Liver (tissue), 9 donors: ENCODE results near the gene UNG. TPM values are rescaled to one million over a fixed set of nuclear protein-coding genes. Genes with fewer than 3 reads are reported as not detected.

Source experiments
- DNase-seq: peaks from one replicate; pipeline ENCODE4 v3.0.0-alpha.2; 2017; ENCODE audit warnings: low spot score
- H3K27ac ChIP-seq, 2 donors: one replicate each; pipeline ENCODE4 v1.7.0; 2013; ENCODE audit warnings: inconsistent platforms in 2 of 2, low read length in 2 of 2, control low read depth in 1 of 2, low read depth in 1 of 2, mild to moderate bottlenecking in 1 of 2
- H3K27me3 ChIP-seq, 4 donors: one replicate each; pipeline versions ENCODE4 v1.6.1 to v1.7.0; 2013; ENCODE audit warnings: low read length in 3 of 4, inconsistent platforms in 1 of 4, mild to moderate bottlenecking in 1 of 4, moderate library complexity in 1 of 4; ENCODE audit not compliant: control insufficient read depth in 4 of 4, insufficient read depth in 4 of 4
- H3K36me3 ChIP-seq, 4 donors: one replicate each; pipeline versions ENCODE4 v1.6.1 to v1.7.0; 2013; ENCODE audit warnings: low read length in 3 of 4, mild to moderate bottlenecking in 3 of 4, low read depth in 1 of 4, moderate library complexity in 1 of 4; ENCODE audit not compliant: control insufficient read depth in 4 of 4, insufficient read depth in 3 of 4
- H3K4me1 ChIP-seq, 4 donors: one replicate each; pipeline versions ENCODE4 v1.6.1 to v1.7.0; 2013; ENCODE audit warnings: low read length in 3 of 4, mild to moderate bottlenecking in 3 of 4, moderate library complexity in 1 of 4; ENCODE audit not compliant: control insufficient read depth in 4 of 4, insufficient read depth in 4 of 4
- H3K4me3 ChIP-seq, 3 donors: one replicate each; pipeline versions ENCODE4 v1.6.1 to v1.7.0; 2013; ENCODE audit warnings: low read length in 3 of 3, control low read depth in 1 of 3, low read depth in 1 of 3, mild to moderate bottlenecking in 1 of 3
- H3K9ac ChIP-seq, 2 donors: one replicate each; pipeline ENCODE4 v1.7.0; 2013; ENCODE audit warnings: low read length in 2 of 2, mild to moderate bottlenecking in 2 of 2, moderate library complexity in 2 of 2, control low read depth in 1 of 2, low read depth in 1 of 2
- H3K9me3 ChIP-seq, 4 donors: one replicate each; pipeline versions ENCODE4 v1.6.1 to v1.7.0; 2013; ENCODE audit warnings: low read length in 3 of 4; ENCODE audit not compliant: control insufficient read depth in 4 of 4
- ATF3 ChIP-seq: IDR thresholded peaks from 2 replicates; pipeline ENCODE4 v1.6.1; 2016; ENCODE audit warnings: antibody characterized with exemption
- EGR1 ChIP-seq, 2 donors: IDR thresholded peaks; 2 replicates each; pipeline ENCODE4 v1.6.1; 2016 to 2018; ENCODE audit warnings: antibody characterized with exemption in 2 of 2, low read depth in 2 of 2
- FOXA1 ChIP-seq: IDR thresholded peaks from 2 replicates; pipeline ENCODE4 v1.6.1; 2016; ENCODE audit warnings: antibody characterized with exemption
- FOXA2 ChIP-seq: IDR thresholded peaks from 2 replicates; pipeline ENCODE4 v1.6.1; 2016; ENCODE audit warnings: antibody characterized with exemption
- GABPA ChIP-seq, 2 donors: IDR thresholded peaks in 1 of 2; conservative IDR thresholded peaks in 1 of 2; 2 replicates each; pipeline ENCODE4 v1.6.1; 2016; ENCODE audit warnings: antibody characterized with exemption in 2 of 2, mild to moderate bottlenecking in 1 of 2, moderate library complexity in 1 of 2
- HNF4A ChIP-seq, 2 donors: conservative IDR thresholded peaks; 2 replicates each; pipeline ENCODE4 v1.6.1; 2016; ENCODE audit warnings: antibody characterized with exemption in 2 of 2, mild to moderate bottlenecking in 2 of 2
- HNF4G ChIP-seq: IDR thresholded peaks from 2 replicates; pipeline ENCODE4 v1.6.1; 2016; ENCODE audit warnings: antibody characterized with exemption
- NR2F2 ChIP-seq: IDR thresholded peaks from 2 replicates; pipeline ENCODE4 v1.6.1; 2016; ENCODE audit warnings: antibody characterized with exemption
- RXRA ChIP-seq, 2 donors: IDR thresholded peaks; 2 replicates each; pipeline ENCODE4 v1.6.1; 2017 to 2018; ENCODE audit warnings: antibody characterized with exemption in 2 of 2, mild to moderate bottlenecking in 1 of 2
- SP1 ChIP-seq: IDR thresholded peaks from 2 replicates; pipeline ENCODE4 v1.6.1; 2018; ENCODE audit warnings: antibody characterized with exemption, mild to moderate bottlenecking
- YY1 ChIP-seq: IDR thresholded peaks from 2 replicates; pipeline ENCODE4 v1.6.1; 2016; ENCODE audit warnings: antibody characterized with exemption, mild to moderate bottlenecking
- WGBS: extraction: QIAGEN DNeasy Blood & Tissue Kit; methylation state at CpG from one replicate; pipeline ENCODE4 v1.1.7; 2013; 5-methylcytosine and 5-hydroxymethylcytosine counted together
- polyA plus RNA-seq, 2 donors: library from polyadenylated mRNA; stranded (reverse) in 1 of 2; unstranded in 1 of 2; fragments of 200-250 nt in 1 of 2; fragments of >200 nt in 1 of 2; fragmentation: Nextera tagmentation in 1 of 2; extraction: Ambion mirVana in 1 of 2; gene quantifications; one replicate each; pipeline versions ENCODE4 v1.2.1 to v1.2.3, GENCODE V29; 2013 to 2015
- total RNA-seq, 2 donors: library from RNA; depleted of rRNA; stranded (reverse); fragments of >200 nt; gene quantifications; one replicate each; pipeline ENCODE4 v1.2.3, GENCODE V29; 2014
- TF ChIP-seq, protein P1 (sequence below): IDR thresholded peaks from 2 replicates; pipeline ENCODE4 v1.6.1; 2016; ENCODE audit warnings: antibody characterized with exemption, mild to moderate bottlenecking
- donor health status: healthy.
- donor health status: healthy.
- donor health status: healthy.
- donor health status: healthy.
- donor health status: healthy.

Gene UNG
- total and polyA plus RNA-seq, 4 donors: 9.4 to 22.1 (median 14.9) TPM

DNA sequence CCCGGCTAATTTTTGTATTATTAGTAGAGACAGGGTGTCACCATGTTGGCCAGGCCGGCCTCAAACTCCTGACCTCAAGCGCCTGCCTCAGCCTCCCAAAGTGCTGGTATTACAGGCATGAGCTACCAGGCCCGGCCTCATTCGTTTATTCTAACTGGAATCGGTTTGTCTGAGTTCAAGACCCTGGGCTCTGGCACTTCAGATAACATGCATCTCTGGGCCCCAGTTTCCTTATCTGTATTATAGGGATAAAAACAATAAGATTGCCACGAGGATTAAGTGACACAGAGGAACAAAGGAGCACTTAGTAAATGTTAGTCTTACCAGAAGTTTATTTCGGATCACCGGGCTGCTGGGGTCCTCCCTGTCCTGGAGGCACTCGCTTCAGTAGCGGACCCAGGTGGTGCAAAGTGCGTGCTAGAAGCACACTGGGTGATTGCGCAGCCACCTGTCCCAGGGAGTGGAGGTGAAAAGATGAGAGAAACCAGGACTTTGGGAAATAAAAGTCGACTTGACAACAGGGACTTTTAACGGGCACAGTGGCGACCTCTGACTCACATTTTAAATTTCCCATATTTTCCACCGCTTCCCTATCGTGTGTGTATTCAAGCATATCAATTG is 56.5 kb downstream of the UNG start:
- peaks cover 17 to 79% (median 66%) of the 10 kb centered on the region in 4 donors for H3K4me1 ChIP-seq
- 19% methylated on average over 18 of the region's 18 CpGs for WGBS
- H3K36me3 ChIP-seq: peaks cover 0 to 1% (median 0%) of the 10 kb centered on the region in 4 donors
- H3K27ac ChIP-seq: peak overlapping the region; percentile 60 to 77
- TF ChIP-seq NR2F2 (peak; percentile 10), FOXA1 (no peak), HNF4G (no peak), SP1 (peak; percentile 47), RXRA (IDR thresholded peaks at IDR 0.05) (peak; percentile 50 to 52), YY1 (no peak), HNF4A (conservative IDR thresholded peaks at IDR 0.05) (peak; percentile 48 to 51)
- TF ChIP-seq, protein P1, sequence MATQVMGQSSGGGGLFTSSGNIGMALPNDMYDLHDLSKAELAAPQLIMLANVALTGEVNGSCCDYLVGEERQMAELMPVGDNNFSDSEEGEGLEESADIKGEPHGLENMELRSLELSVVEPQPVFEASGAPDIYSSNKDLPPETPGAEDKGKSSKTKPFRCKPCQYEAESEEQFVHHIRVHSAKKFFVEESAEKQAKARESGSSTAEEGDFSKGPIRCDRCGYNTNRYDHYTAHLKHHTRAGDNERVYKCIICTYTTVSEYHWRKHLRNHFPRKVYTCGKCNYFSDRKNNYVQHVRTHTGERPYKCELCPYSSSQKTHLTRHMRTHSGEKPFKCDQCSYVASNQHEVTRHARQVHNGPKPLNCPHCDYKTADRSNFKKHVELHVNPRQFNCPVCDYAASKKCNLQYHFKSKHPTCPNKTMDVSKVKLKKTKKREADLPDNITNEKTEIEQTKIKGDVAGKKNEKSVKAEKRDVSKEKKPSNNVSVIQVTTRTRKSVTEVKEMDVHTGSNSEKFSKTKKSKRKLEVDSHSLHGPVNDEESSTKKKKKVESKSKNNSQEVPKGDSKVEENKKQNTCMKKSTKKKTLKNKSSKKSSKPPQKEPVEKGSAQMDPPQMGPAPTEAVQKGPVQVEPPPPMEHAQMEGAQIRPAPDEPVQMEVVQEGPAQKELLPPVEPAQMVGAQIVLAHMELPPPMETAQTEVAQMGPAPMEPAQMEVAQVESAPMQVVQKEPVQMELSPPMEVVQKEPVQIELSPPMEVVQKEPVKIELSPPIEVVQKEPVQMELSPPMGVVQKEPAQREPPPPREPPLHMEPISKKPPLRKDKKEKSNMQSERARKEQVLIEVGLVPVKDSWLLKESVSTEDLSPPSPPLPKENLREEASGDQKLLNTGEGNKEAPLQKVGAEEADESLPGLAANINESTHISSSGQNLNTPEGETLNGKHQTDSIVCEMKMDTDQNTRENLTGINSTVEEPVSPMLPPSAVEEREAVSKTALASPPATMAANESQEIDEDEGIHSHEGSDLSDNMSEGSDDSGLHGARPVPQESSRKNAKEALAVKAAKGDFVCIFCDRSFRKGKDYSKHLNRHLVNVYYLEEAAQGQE: no peak
- H3K9ac ChIP-seq: peak overlapping the region; percentile 50 to 83
- no peaks in the 10 kb centered on the region for H3K9me3 ChIP-seq
- H3K4me3 ChIP-seq: peak overlapping the region; percentile 11 to 59 (median 58)
- no peaks in the 10 kb centered on the region for H3K27me3 ChIP-seq
- peak; percentile 62 for DNase-seq

GRCh38 chr12:109154451-109155438 is 57.3 kb downstream of the UNG start:
- WGBS: 12% methylated on average over 61 of the region's 61 CpGs
- TF ChIP-seq HNF4A (conservative IDR thresholded peaks at IDR 0.05): peak in 1 of 2 donors; percentile 3
- TF ChIP-seq GABPA (IDR thresholded peaks at IDR 0.05 in 1 of 2, conservative IDR thresholded peaks at IDR 0.05 in 1 of 2): no peak
- H3K36me3 ChIP-seq: no peaks in the 10 kb centered on the region
- H3K4me1 ChIP-seq: peaks cover 14 to 78% (median 65%) of the 10 kb centered on the region in 4 donors
- no peaks in the 10 kb centered on the region for H3K9me3 ChIP-seq
- H3K27me3 ChIP-seq: no peaks in the 10 kb centered on the region
- peak; percentile 91 for DNase-seq
- H3K9ac ChIP-seq: peak overlapping the region in 1 of 2 donors; percentile 83
- peak overlapping the region; percentile 60 to 77 for H3K27ac ChIP-seq
- H3K4me3 ChIP-seq: peak overlapping the region; percentile 21 to 59 (median 58)

DNA sequence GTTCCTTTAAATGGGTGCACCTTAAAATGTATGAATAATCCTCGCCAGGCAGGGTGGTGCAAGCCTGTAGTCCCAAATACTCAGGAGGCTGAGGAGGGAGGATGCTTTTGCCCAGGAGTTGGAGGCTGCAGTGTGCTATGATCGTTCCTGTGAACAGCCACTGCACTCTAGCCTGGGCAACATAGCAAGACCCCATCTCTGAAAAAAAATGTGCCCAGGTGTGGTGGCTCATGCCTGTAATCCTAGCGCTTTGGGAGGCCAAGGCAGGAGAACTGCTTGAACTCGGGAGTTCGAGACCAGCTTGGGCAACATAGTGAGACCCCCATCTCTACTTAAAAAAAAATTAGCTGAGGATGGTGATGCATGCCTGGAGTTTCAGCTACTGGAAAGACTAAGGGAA is 58.6 kb downstream of the UNG start:
- no peak overlapping the region for H3K27ac ChIP-seq
- H3K4me1 ChIP-seq: peaks cover 15 to 79% (median 62%) of the 10 kb centered on the region in 4 donors
- H3K4me3 ChIP-seq: no peak overlapping the region
- TF ChIP-seq GABPA (IDR thresholded peaks at IDR 0.05 in 1 of 2, conservative IDR thresholded peaks at IDR 0.05 in 1 of 2) (no peak), ATF3 (no peak), FOXA2 (no peak), NR2F2 (no peak), EGR1 (IDR thresholded peaks at IDR 0.05; ENCODE audit: low read depth in 2 of 2) (no peak)
- TF ChIP-seq, protein P1: no peak
- no peaks in the 10 kb centered on the region for H3K36me3 ChIP-seq
- 96% methylated on average over 5 of the region's 5 CpGs for WGBS
- no peak for DNase-seq
- H3K27me3 ChIP-seq: no peaks in the 10 kb centered on the region
- no peak overlapping the region for H3K9ac ChIP-seq
- no peaks in the 10 kb centered on the region for H3K9me3 ChIP-seq
